MCF 10A (cell line): ENCODE results near the gene GMDS. TPM values are rescaled to one million over a fixed set of nuclear protein-coding genes. Genes with fewer than 3 reads are reported as not detected.
A peak's percentile ranks its signal among the peaks of the same experiment; 100 is the strongest.

Experiments
- BruUV-seq: library from RNA; stranded (reverse); fragments of 400-500 nt; replicated peaks from 2 replicates; lab custom pipeline; 2021; lab: Mats Ljungman, UMichigan
- CTCF ChIA-PET: fragments of 300-600 bp; sonication (Branson Sonifier 250); formaldehyde crosslinking; extraction: SDS; loops from one replicate; lab custom pipeline; 2021; ENCODE audit warnings: antibody characterized with exemption, inconsistent platforms; lab: Yijun Ruan, JAX
- POLR2A ChIA-PET: fragments of 300-600, 350-650 bp; sonication (Branson Sonifier 250); formaldehyde crosslinking; extraction: SDS; loops from one replicate; lab custom pipeline; 2020; ENCODE audit warnings: antibody characterized with exemption, inconsistent platforms; lab: Yijun Ruan, JAX
- DNase-seq: peaks from one replicate; pipeline ENCODE4 v3.0.0-alpha.2; 2018; ENCODE audit not compliant: unreplicated experiment
- H3K27ac Mint-ChIP-seq: one replicate; pipeline ENCODE4 v1.8.0; 2022; ENCODE audit warnings: mild to moderate bottlenecking, low read depth, mixed read lengths; ENCODE audit not compliant: unreplicated experiment
- H3K27me3 Mint-ChIP-seq: one replicate; pipeline ENCODE4 v1.8.0; 2022; ENCODE audit warnings: mixed read lengths; ENCODE audit not compliant: insufficient read depth, unreplicated experiment
- H3K36me3 Mint-ChIP-seq: one replicate; pipeline ENCODE4 v1.8.0; 2022; ENCODE audit warnings: mild to moderate bottlenecking, moderate library complexity, mixed read lengths; ENCODE audit not compliant: insufficient read depth, unreplicated experiment
- H3K4me1 Mint-ChIP-seq: one replicate; pipeline ENCODE4 v1.8.0; 2022; ENCODE audit warnings: mixed read lengths; ENCODE audit not compliant: insufficient read depth, unreplicated experiment
- H3K4me3 Mint-ChIP-seq: one replicate; pipeline ENCODE4 v1.8.0; 2022; ENCODE audit warnings: mild to moderate bottlenecking, moderate library complexity, mixed read lengths; ENCODE audit not compliant: unreplicated experiment
- H3K9me3 Mint-ChIP-seq: one replicate; pipeline ENCODE4 v1.8.0; 2022; ENCODE audit warnings: mixed read lengths; ENCODE audit not compliant: unreplicated experiment
- CTCF ChIP-seq: fragments of 200-600 bp; IDR thresholded peaks from one replicate; pipeline ENCODE4 v1.8.0; 2022; ENCODE audit warnings: antibody characterized with exemption, mild to moderate bottlenecking; ENCODE audit not compliant: unreplicated experiment
- intact Hi-C: fragments of 100-400 bp; cut with micrococcal nuclease; formaldehyde crosslinking; loops from 2 replicates; pipeline ENCODE4 v1.14.1; 2022
- total RNA-seq: library from RNA; stranded (reverse); gene quantifications from 2 replicates; pipeline ENCODE4 v1.2.3, GENCODE V29; 2022

The GMDS gene
- total RNA-seq, 1 experiment from 2014 or later, result 24.9 TPM

GRCh38 chr6:2030682-2031244 lies 214.6 kb downstream of the GMDS start:
- H3K36me3 Mint-ChIP-seq, result no peaks in the 10 kb centered on the region
- no peak for DNase-seq
- H3K4me3 Mint-ChIP-seq, result no peak overlapping the region
- no peak for TF ChIP-seq CTCF
- ChIA-PET CTCF (no interaction called here), POLR2A (interaction anchor here (1.1 kb wide), 1 partner anchor 18 kb away, joined by 4 read pairs; no protein-coding TSS in a partner anchor)
- intact Hi-C loops, result no loop called here
- H3K27me3 Mint-ChIP-seq, result no peaks in the 10 kb centered on the region
- H3K9me3 Mint-ChIP-seq, result no peaks in the 10 kb centered on the region
- H3K27ac Mint-ChIP-seq, result no peak overlapping the region
- no TSS peak for BruUV-seq
- peaks cover 19% of the 10 kb centered on the region for H3K4me1 Mint-ChIP-seq

- H3K36me3 Mint-ChIP-seq, result no peaks in the 10 kb centered on the region
- no peaks in the 10 kb centered on the region for H3K27me3 Mint-ChIP-seq
- CTCF ChIA-PET, result no interaction called here
- H3K4me1 Mint-ChIP-seq, result peaks cover 19% of the 10 kb centered on the region
- POLR2A ChIA-PET, result interaction anchor here (1.1 kb wide), 1 partner anchor 17 kb away, joined by 4 read pairs; no protein-coding TSS in a partner anchor
- H3K9me3 Mint-ChIP-seq, result no peaks in the 10 kb centered on the region
- no TSS peak for BruUV-seq
- no peak for TF ChIP-seq CTCF
- DNase-seq, result no peak
- no peak overlapping the region for H3K27ac Mint-ChIP-seq
- H3K4me3 Mint-ChIP-seq, result no peak overlapping the region
- intact Hi-C loops, result no loop called here
Measured at GRCh38 chr6:2029952-2030351, 215.5 kb downstream of the GMDS start.

- Mint-ChIP-seq H3K27ac (no peak overlapping the region), H3K4me1 (peaks cover 19% of the 10 kb centered on the region), H3K9me3 (no peaks in the 10 kb centered on the region), H3K27me3 (no peaks in the 10 kb centered on the region), H3K4me3 (no peak overlapping the region), H3K36me3 (no peaks in the 10 kb centered on the region)
- DNase-seq, result peak; percentile 13
- intact Hi-C loops, result no loop called here
- ChIA-PET CTCF (no interaction called here), POLR2A (no interaction called here)
- no TSS peak for BruUV-seq
- TF ChIP-seq CTCF, result no peak
Measured at GRCh38 chr6:2029130-2029794, 216.1 kb downstream of the GMDS start.

GRCh38 chr6:2028457-2029038 lies 216.9 kb downstream of the GMDS start:
- H3K27me3 Mint-ChIP-seq, result no peaks in the 10 kb centered on the region
- DNase-seq, result no peak
- H3K27ac Mint-ChIP-seq, result no peak overlapping the region
- H3K36me3 Mint-ChIP-seq, result no peaks in the 10 kb centered on the region
- H3K4me1 Mint-ChIP-seq, result peaks cover 19% of the 10 kb centered on the region
- POLR2A ChIA-PET, result interaction anchor here (0.6 to 1.1 kb wide), 4 partner anchors 25 to 97 kb away, joined by 3 to 4 read pairs (median 3); no protein-coding TSS in a partner anchor
- no peak overlapping the region for H3K4me3 Mint-ChIP-seq
- CTCF ChIA-PET, result no interaction called here
- no peak for TF ChIP-seq CTCF
- H3K9me3 Mint-ChIP-seq, result no peaks in the 10 kb centered on the region
- no TSS peak for BruUV-seq
- intact Hi-C loops, result no loop called here
